GM18505 (cell line): ENCODE measurements around the gene EPHA2.

Experiments used
- ATAC-seq: cut with Tn5 transposase; IDR thresholded peaks from one replicate; pipeline ENCODE4 v1.9.1; 2021; ENCODE audit not compliant: unreplicated experiment
- POLR2A ChIP-seq: IDR thresholded peaks from 4 replicates; pipeline ENCODE4 v1.6.1; 2011; ENCODE audit warnings: borderline replicate concordance; ENCODE audit not compliant: insufficient read depth, insufficient read length; ENCODE audit errors: extremely low read depth

EPHA2 gene

DNA sequence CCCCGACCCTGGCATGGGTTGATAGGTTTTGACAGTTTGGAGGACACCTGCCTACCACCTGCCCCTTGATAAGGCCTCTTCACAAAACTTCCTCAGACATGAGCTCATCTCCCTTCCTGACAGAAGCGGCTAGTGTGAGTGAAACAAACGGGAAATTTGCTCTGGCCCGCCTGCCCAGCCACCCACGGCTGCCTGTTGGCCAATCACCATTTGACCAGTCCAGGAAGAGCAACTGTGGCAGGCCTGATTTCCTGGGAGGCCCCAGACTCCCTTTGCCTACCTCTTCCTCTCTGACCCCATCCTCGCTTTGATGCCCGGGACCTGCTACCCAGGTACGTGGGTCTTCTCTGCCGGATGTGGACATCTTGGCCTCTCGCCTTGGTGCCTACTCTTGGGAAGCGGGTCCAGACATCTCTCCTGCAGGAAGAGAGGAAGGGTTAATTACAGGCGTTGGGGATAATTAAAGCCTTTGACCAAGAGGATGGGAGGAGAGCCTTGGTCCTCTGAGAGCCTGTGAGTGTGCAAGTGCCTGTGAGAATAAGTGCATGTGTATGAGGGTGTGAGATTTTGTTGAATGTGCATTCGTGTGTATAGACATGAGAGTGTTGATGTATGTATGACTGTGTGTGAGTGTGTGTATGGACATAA is 1.1 kb upstream of the EPHA2 start:
- TF ChIP-seq POLR2A, result no peak
- no peak for ATAC-seq

DNA sequence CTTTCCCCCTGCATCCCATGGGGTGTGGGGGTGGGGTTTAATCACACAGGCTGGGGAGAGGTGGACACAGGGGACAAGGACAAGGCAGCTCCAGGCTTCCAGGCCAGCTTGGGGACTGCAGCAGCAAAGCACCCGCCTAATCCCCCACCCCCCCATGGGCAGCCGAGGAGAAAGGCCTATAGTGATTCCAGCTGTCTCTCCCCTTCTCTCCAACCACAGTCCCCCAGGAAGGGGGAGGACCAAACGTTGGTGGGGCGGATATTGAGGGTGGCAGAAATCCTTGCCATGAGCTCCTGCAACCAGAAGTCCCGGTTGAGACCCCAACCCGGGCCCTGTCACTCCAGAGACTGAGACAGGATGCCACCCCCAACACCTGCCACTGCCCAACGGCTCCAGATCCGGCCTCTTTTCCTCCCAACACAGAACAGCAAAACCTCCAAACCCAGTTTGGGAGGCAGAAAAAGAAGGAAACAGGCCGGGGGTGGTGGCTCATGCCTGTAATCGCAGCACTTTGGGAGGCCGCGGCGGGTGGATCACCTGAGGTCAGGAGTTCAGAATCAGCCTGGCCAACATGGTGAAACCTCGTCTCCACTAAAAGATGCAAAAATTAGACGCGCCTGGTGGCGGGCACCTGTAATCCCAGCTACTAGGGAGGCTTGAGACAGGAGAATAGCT is 1.7 kb downstream of the EPHA2 start:
- TF ChIP-seq POLR2A, result no peak
- ATAC-seq, result no peak

DNA sequence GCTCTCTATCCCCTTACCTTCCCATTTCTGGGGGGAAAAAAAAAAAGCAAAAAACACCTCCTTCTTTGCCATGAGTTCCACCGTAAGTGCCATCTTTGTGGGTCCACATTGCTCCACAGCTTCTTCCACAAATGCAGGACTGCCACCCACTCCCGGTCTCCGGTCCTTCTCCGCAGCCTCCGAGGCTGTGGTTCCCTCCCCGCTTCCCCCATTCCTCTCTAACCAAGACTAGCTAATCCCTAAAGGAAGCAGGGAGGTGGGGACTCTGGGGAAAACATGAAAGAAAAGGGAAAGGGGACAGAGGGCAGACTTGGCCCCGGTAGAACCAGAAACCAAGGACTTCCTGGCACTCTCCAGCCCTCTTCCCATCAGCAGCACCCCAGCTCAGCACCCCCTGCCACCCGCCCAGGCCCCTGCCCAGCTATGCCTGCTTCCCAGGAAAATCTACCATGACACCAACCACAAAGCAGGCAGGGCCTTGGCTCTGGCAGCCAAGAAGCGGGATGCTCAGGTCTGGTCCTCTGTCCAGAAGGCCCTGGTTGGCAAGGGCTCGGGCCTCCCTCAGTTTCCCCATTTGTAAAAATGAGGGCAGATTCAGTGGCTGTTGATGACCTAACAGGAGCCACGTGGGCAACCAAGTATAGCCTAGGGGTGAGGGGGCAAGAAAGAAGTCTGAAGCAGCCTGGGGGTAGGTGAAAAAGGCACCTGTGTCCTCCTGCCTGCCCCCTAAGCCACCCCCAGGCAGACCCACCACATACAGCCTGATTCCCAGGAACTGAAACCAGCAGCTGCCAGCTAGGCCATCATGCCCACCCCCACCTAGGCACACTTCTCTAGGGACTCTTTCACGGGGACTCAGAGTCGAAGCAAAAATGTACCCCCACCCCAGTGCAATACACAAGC is 2.5 kb downstream of the EPHA2 start:
- no peak for ATAC-seq
- no peak for TF ChIP-seq POLR2A

DNA sequence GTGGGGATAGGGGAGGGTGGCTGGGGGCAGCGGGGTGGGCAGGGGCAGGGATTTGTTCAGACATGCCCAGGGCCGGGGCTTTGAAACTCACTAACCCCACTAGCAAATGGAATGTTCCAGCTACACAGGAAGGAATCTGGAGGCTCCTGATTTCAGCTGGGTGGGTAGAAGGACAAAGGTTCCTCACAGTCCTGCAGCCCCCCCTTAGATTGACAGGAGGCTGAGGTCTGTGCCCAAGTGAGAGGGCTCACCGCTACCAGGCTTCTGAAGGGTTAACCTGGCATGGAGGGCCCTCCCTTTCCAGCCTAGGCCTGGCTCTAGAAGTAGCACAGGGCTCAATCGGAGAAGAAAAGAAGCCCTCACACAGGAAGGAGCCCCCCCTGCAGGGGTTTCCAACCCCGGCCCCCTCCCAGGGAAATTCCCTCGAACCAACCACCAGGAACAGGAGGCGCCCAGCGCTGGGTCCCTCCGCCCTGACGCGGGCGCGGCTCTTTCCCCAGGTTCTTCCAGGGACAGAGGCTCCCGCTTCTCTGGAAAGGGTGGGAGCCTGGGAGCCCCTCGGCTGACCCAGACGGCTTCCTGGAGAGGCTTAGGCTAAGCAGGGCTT is 3.3 kb downstream of the EPHA2 start:
- ATAC-seq, result no peak
- no peak for TF ChIP-seq POLR2A

GRCh38 chr1:16151995-16152384 is 3.9 kb downstream of the EPHA2 start:
- ATAC-seq, result no peak
- TF ChIP-seq POLR2A, result no peak

GRCh38 chr1:16151196-16151994 is 4.5 kb downstream of the EPHA2 start:
- TF ChIP-seq POLR2A, result no peak
- ATAC-seq, result no peak

DNA sequence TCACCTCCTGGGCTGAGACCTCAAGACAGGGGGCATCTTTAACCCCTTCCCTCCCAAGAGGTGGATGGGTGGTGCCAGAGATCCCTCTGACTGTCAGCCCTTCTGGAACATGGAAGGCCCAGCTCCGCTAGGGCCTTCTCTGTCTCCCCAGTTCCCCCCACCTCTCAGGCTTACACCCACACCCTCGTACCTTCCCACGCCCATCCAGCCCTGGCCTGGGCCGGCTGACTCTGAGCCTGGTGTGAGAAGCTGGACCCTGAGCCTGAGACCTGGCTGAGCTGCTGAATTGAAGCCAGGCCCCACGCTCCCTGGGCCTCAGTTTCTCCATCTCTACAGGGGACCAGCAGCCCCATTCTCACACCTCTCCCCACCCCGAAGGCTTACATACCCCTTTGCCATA is 5.4 kb downstream of the EPHA2 start:
- no peak for ATAC-seq
- TF ChIP-seq POLR2A, result no peak

GRCh38 chr1:16149702-16150488 is 6.0 kb downstream of the EPHA2 start:
- no peak for TF ChIP-seq POLR2A
- no peak for ATAC-seq

- ATAC-seq, result no peak
- no peak for TF ChIP-seq POLR2A
Measured at GRCh38 chr1:16149146-16149545, 6.7 kb downstream of the EPHA2 start.

GRCh38 chr1:16148329-16149092 is 7.4 kb downstream of the EPHA2 start:
- TF ChIP-seq POLR2A, result no peak
- ATAC-seq, result no peak

DNA sequence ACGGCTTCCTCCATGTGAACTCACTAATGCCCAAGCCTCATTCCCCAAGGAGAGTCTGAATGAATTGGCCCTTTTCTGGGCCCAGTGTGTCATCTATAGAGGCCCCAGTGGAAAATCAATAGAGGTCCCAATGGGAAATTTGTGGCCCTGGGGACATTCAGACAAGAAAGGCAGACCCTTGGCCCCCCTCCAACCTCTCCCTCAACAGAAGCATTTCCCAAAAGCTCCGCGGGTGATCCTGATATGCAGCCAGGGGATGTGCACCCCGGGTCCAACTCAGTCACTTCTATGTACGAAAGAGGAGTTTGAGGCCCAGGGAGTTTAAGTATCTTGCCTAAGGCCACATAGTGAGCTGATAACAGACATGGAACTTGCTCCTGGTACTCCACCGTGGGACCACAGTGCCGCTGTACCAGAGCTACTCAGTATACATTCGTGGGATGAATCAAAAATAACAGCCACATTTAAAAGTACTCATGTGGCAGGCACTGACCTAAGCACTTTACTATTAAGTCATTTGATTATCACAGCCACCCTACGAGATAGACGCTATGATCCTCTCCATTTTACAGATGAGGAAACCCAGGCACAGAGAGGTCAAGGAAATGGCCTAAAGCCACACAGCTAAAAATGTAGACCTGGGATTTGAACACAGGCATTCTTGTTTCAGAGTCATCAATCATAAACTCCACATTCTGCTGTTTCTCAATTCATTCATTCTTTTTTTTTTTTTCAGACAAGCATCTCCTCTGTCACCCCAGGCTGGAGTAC is 8.5 kb downstream of the EPHA2 start:
- TF ChIP-seq POLR2A, result no peak
- ATAC-seq, result no peak
